Peyer's patch (tissue), 4 donors: ENCODE results near the gene ITLN1. TPM values are rescaled to one million over a fixed set of nuclear protein-coding genes. Genes with fewer than 3 reads are reported as not detected.

Experiments used
- DNase-seq, 3 donors: peaks; one replicate each; pipeline ENCODE4 v3.0.0-alpha.2; 2017 to 2019
- H3K27ac ChIP-seq, 4 donors: fragments of 200-600 bp; sonication (generic); one replicate each; pipeline ENCODE4 v1.5.1; 2016 to 2019
- H3K27me3 ChIP-seq, 2 donors: fragments of 200-600 bp; sonication (generic); one replicate each; pipeline ENCODE4 v1.5.1; 2019
- H3K36me3 ChIP-seq, 3 donors: fragments of 200-600 bp; sonication (generic); one replicate each; pipeline ENCODE4 v1.5.1; 2016 to 2019
- H3K4me1 ChIP-seq, 4 donors: fragments of 200-600 bp; sonication (generic); one replicate each; pipeline ENCODE4 v1.5.1; 2016 to 2019
- H3K4me3 ChIP-seq, 4 donors: fragments of 200-600 bp; sonication (generic); 1 replicate in 3 of 4; 2 replicates in 1 of 4; pipeline ENCODE4 v1.5.1; 2016 to 2019; ENCODE audit warnings: mild to moderate bottlenecking in 1 of 4
- H3K9me3 ChIP-seq, 4 donors: fragments of 200-600 bp; sonication (generic); one replicate each; pipeline ENCODE4 v1.5.1; 2016 to 2019; ENCODE audit warnings: mild to moderate bottlenecking in 1 of 4
- CTCF ChIP-seq, 6 experiments: fragments of 450-650 bp in 4 of 6; fragments of 200-600 bp in 2 of 6; sonication (generic) in 1 of 6; IDR thresholded peaks; one replicate each; pipeline ENCODE4 v1.5.1; 2017 to 2019; ENCODE audit warnings: antibody characterized with exemption in 6 of 6, mild to moderate bottlenecking in 3 of 6, moderate library complexity in 1 of 6
- POLR2A ChIP-seq, 2 donors: fragments of 450-650 bp; IDR thresholded peaks; one replicate each; pipeline ENCODE4 v1.5.1; 2017; ENCODE audit warnings: antibody characterized with exemption in 2 of 2, mild to moderate bottlenecking in 2 of 2, moderate library complexity in 2 of 2
- total RNA-seq, 4 donors: library from RNA; depleted of rRNA; stranded (reverse); fragments of >200 nt; gene quantifications; one replicate each; pipeline ENCODE4 v1.1.0, GENCODE V29; 2016

ITLN1 gene
- total RNA-seq, 4 donors from 2014 or later, result 14.4 to 45.0 (median 24.5) TPM

- no peak overlapping the region for H3K27ac ChIP-seq
- no peak for DNase-seq
- TF ChIP-seq CTCF (IDR thresholded peaks at IDR 0.05), result no peak
- H3K9me3 ChIP-seq, result no peaks in the 10 kb centered on the region
- no peak overlapping the region for H3K4me3 ChIP-seq
- H3K27me3 ChIP-seq, result no peaks in the 10 kb centered on the region
- no peaks in the 10 kb centered on the region for H3K4me1 ChIP-seq
- H3K36me3 ChIP-seq, result no peaks in the 10 kb centered on the region
Measured at GRCh38 chr1:160911925-160912324, 26.9 kb upstream of the ITLN1 start.

DNA sequence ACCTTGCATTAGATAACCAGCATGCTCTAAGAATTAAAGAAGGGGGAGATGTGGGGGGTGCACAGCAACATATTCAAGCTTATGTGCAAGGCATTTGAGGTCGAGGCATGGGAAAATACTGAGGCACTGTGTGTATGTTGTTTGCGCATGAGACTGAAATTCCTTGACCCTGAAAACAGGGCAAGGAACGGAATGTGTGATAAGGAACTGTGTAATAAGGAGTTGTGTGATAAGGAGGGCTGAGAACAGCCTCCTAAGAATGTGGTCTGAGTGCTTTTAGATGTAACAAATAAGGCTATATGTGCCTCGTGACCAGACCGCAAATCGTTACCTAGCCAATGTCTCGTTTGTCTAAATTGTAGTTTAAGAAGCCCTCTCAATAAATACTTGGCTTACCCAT lies 26.5 kb upstream of the ITLN1 start:
- Histone ChIP-seq H3K4me3 (no peak overlapping the region), H3K9me3 (no peaks in the 10 kb centered on the region), H3K36me3 (no peaks in the 10 kb centered on the region), H3K27ac (no peak overlapping the region), H3K27me3 (no peaks in the 10 kb centered on the region), H3K4me1 (no peaks in the 10 kb centered on the region)
- TF ChIP-seq POLR2A (IDR thresholded peaks at IDR 0.05) (no peak), CTCF (IDR thresholded peaks at IDR 0.05) (no peak)
- no peak for DNase-seq

DNA sequence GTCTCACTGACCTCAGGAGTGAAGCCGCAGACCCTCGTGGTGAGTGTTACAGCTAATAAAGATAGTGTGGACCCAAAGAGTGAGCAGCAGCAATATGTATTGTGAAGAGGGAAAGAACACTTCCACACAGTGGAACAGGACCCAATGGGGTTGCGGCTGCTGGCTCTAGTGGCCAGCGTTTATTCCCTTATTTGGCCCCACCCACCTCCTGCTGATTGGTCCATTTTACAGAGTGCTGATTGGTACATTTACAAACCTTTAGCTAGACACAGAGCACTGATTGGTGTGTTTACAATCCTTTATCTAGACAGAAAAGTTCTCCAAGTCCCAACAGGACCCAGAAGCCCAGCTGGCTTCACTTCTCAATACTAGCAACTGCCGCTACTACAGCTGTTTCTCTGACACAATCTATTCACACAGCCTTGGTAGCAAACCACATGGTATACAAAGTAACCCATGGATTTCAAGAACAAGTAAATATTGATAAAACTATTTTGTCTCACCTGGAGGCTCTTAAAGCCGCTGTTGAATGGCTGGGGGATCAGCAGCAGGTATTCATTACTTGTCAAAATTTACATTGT lies 25.3 kb upstream of the ITLN1 start:
- Histone ChIP-seq H3K4me3 (no peak overlapping the region), H3K4me1 (no peaks in the 10 kb centered on the region), H3K9me3 (no peaks in the 10 kb centered on the region), H3K27me3 (no peaks in the 10 kb centered on the region), H3K36me3 (no peaks in the 10 kb centered on the region), H3K27ac (no peak overlapping the region)
- DNase-seq, result no peak
- TF ChIP-seq CTCF (IDR thresholded peaks at IDR 0.05) (no peak), POLR2A (IDR thresholded peaks at IDR 0.05) (no peak)

- no peak for DNase-seq
- Histone ChIP-seq H3K27ac (no peak overlapping the region), H3K36me3 (no peaks in the 10 kb centered on the region), H3K9me3 (no peaks in the 10 kb centered on the region), H3K4me3 (no peak overlapping the region), H3K27me3 (no peaks in the 10 kb centered on the region), H3K4me1 (no peaks in the 10 kb centered on the region)
- TF ChIP-seq POLR2A (IDR thresholded peaks at IDR 0.05) (no peak), CTCF (IDR thresholded peaks at IDR 0.05) (no peak)
Measured at GRCh38 chr1:160907976-160908375, 23.0 kb upstream of the ITLN1 start.

DNA sequence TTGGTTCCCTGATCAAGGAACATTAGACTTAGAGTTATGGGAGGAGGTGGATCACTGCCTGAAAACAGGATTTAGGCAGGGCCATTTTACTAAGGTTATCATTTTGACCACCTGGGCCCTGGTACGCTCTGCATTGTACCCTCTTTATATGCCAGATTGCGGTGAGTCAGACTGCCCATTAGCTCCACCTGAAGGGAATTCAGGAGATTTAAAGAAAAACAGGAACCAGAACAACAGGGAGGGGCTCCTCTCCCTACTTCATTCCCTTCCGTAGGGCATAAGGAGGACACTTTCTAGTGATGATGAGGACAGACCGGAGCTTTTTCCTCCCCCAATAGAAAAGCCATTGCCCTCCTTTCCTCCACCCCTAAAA lies 20.6 kb upstream of the ITLN1 start:
- H3K4me1 ChIP-seq, result no peaks in the 10 kb centered on the region
- no peaks in the 10 kb centered on the region for H3K36me3 ChIP-seq
- H3K27ac ChIP-seq, result no peak overlapping the region
- TF ChIP-seq POLR2A (IDR thresholded peaks at IDR 0.05) (no peak), CTCF (IDR thresholded peaks at IDR 0.05) (no peak)
- no peak overlapping the region for H3K4me3 ChIP-seq
- H3K27me3 ChIP-seq, result no peaks in the 10 kb centered on the region
- no peak for DNase-seq
- H3K9me3 ChIP-seq, result no peaks in the 10 kb centered on the region
